ENCODE data around the gene TBX3. TPM values are rescaled to one million over a fixed set of nuclear protein-coding genes. Genes with fewer than 3 reads are reported as not detected.

TBX3 gene
- total and polyA plus RNA-seq, 10 of the 15 experiments (the other 5 are each of a cell fraction or from before 2014, with no cell fraction given) = 0.04 to 0.28 (median 0.08) TPM; not detected in 7

GRCh38 chr12:114689075-114689994 is 5.4 kb upstream of the TBX3 start:
- Histone ChIP-seq H3K79me2 (ENCODE audit: control insufficient read depth, insufficient read depth, low read length) (no peaks in the 10 kb centered on the region), H4K20me1 (ENCODE audit: control insufficient read depth, insufficient read depth) (no peaks in the 10 kb centered on the region), H3K9ac (ENCODE audit: control insufficient read depth, insufficient read depth, low read length) (no peak overlapping the region), H3K4me2 (ENCODE audit: control insufficient read depth, insufficient read depth) (no peak overlapping the region), H3K27ac (ENCODE audit: control insufficient read depth, insufficient read depth) (no peak overlapping the region), H3K4me3 (no peak overlapping the region), H3K4me1 (ENCODE audit: control insufficient read depth, insufficient read depth, low read length) (no peaks in the 10 kb centered on the region), H3K9me3 (replicated peaks; ENCODE audit: control insufficient read depth, insufficient read depth, low read length) (peaks cover 1% of the 10 kb centered on the region; the same call in 1 of the 3 replicates), H3K27me3 (replicated peaks in 1 of 2; ENCODE audit: control insufficient read depth in 2 of 2, insufficient read depth in 2 of 2, low read length in 1 of 2) (peaks cover 0 to 12% of the 10 kb centered on the region in 2 experiments), H2AFZ (ENCODE audit: control insufficient read depth, low read depth, low read length) (no peak overlapping the region), H3K36me3 (ENCODE audit: control insufficient read depth in 2 of 2, insufficient read depth in 2 of 2, low read length in 1 of 2) (no peaks in the 10 kb centered on the region)
- in situ Hi-C loops (cut with MboI) = no loop called here
- RAD21 ChIA-PET (ENCODE audit: unreplicated experiment) = no interaction called here
- intact Hi-C loops (cut with micrococcal nuclease; ENCODE audit: unreplicated experiment) = no loop called here
- no peak for DNase-seq (ENCODE audit: low read depth, low spot score)
- ATAC-seq = no peak
- WGBS (ENCODE audit: insufficient coverage, insufficient replicate concordance, low lambda C conversion rate, missing lambda C conversion rate) = under 1% methylated on average over 5 of the region's 5 CpGs
- POLR2A ChIA-PET = no interaction called here
- TF ChIP-seq MEF2B (IDR thresholded peaks at IDR 0.05; ENCODE audit: partially characterized antibody, poor library complexity, severe bottlenecking) (no peak), ZZZ3 (IDR thresholded peaks at IDR 0.05; ENCODE audit: control insufficient read depth, insufficient read length, low read depth) (no peak), HCFC1 (IDR thresholded peaks at IDR 0.05; ENCODE audit: low read length) (no peak), ELK1 (IDR thresholded peaks at IDR 0.05; ENCODE audit: low read depth, low read length) (no peak), NFXL1 (IDR thresholded peaks at IDR 0.05; ENCODE audit: borderline replicate concordance) (no peak), FOS (IDR thresholded peaks at IDR 0.05; ENCODE audit: borderline replicate concordance, extremely low read depth, insufficient read length) (no peak), BACH1 (IDR thresholded peaks at IDR 0.05; ENCODE audit: borderline replicate concordance) (no peak), ZBED1 (IDR thresholded peaks at IDR 0.05; ENCODE audit: borderline replicate concordance) (no peak), CTCF (IDR thresholded peaks at IDR 0.05 in 2 of 3, conservative IDR thresholded peaks at IDR 0.05 in 1 of 3; ENCODE audit: control insufficient read depth in 2 of 3, extremely low read depth in 1 of 3, insufficient read depth in 1 of 3, low read depth in 3 of 3, low read length in 3 of 3) (no peak), GATAD2B (conservative IDR thresholded peaks at IDR 0.05; ENCODE audit: low read depth) (no peak), MTA3 (IDR thresholded peaks at IDR 0.05; ENCODE audit: borderline replicate concordance, low read length) (no peak), ZNF687 (IDR thresholded peaks at IDR 0.05) (no peak), NR2C1 (IDR thresholded peaks at IDR 0.05) (no peak), TCF3 (IDR thresholded peaks at IDR 0.05; ENCODE audit: borderline replicate concordance, insufficient read depth, low read depth, low read length) (no peak), PBX3 (IDR thresholded peaks at IDR 0.05; ENCODE audit: insufficient replicate concordance, low read depth, low read length) (no peak)
- BruUV-seq (replicated peaks) = no TSS peak
- SMC1A ChIA-PET (ENCODE audit: uncharacterized antibody, unreplicated experiment) = no interaction called here
- CTCF ChIA-PET = no interaction called here
- FAIRE-seq = no peak
